Measurements from ENCODE around the gene GDF10.

The GDF10 gene

DNA sequence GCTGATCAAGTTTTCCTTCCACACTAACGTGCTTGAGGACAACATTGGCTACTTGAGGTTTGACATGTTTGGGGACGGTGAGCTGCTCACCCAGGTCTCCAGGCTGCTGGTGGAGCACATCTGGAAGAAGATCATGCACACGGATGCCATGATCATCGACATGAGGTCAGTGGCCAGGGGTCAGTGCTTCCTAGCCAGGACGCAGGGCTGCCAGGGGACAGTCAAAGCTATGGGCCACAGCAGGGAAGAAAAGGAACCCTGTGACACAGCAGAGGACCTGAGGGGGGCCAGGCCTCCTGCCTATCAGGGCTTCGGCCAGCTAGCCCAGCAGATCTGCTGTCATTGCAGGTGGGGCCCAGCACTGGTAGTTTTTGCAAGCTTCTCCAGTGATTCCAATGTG, 53.4 kb downstream of the GDF10 start:
- no peak for DNase-seq (ENCODE audit: low read depth)

DNA sequence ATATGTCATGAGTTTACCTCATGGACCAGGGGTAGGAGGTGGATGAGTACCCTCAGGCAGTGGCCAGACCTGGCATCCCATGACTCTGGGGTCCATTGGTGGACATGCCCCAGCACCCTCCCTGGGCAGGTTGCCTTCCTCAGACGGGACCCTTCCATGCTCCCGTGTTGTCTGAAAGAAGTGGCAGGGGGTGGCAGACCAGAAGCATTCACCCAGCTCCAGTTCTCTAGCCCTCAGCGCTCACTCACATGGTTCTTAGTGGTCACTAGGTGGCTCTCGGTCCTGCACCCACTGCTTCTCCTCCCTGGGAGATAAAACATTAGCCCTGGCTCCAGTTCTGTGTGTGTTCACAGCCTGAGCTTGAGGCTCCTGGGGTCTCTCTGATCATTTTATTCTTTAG, 54.2 kb downstream of the GDF10 start:
- DNase-seq (ENCODE audit: low read depth): no peak

DNA sequence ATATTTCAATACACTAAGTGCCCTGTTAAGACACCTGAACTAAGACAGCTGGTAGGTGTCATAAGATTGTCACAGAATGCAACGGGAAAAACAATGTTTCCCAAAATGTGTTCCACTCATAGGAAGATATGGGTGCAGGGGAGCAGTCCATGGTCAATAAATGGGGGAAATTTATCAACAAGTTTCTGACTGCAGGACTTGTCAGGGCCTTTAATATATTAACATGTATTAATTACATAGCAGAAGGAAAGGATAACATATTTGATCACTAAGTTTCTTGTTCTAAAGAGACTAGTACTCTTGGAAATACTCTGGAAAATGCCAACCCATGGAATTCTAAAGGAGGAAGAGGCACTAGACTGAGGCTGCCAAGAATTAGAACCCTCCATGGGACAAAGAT, 54.9 kb downstream of the GDF10 start:
- no peak for DNase-seq (ENCODE audit: low read depth)

DNA sequence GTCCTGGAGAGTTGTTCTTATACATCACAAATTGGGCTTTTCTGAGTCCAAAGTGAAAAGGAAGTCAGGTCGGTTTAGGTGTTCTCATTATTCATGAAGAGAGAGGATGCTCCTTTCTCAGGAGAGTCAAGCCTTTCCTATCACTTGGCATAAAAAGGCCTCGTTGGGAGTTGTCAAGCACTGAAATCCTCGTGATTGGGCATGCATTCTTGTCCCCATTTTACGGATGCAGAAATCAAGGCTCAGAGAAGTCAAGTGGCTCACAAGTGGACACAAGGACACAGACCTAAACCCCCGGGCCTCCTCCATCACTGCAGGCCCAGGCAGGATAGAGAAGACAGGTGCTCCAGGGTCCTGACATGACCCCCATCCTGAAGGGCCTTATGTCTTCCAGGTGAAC, 56.7 kb downstream of the GDF10 start:
- no peak for DNase-seq (ENCODE audit: low read depth)

DNA sequence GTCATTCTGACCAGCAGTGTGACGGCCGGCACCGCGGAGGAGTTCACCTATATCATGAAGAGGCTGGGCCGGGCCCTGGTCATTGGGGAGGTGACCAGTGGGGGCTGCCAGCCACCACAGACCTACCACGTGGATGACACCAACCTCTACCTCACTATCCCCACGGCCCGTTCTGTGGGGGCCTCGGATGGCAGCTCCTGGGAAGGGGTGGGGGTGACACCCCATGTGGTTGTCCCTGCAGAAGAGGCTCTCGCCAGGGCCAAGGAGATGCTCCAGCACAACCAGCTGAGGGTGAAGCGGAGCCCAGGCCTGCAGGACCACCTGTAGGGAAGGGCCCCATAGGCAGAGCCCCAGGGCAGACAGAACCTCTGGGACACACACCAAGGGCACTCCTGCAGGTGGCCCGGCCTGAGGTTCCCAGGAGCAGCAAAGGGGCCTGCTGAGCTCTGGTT, 57.2 kb downstream of the GDF10 start:
- DNase-seq (ENCODE audit: low read depth): no peak

DNA sequence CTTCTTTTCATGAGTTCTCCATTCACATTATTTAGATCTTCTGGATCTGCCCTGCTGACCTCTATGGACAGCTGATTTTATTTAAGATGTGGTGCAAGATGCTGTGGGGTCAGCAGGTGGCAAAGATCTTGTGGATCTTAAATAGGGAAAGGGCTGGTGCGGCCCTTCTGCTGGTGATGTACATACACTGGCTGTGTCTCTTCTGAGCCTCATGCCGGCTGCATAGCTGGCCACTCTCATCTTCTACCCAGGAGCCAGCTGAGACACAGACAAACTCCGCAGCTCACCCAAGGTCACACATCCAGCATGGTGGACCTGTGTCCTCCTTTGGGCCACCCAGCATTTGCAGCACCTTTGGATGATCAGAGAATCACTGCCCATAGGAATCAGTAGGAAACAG, 57.9 kb downstream of the GDF10 start:
- no peak for DNase-seq (ENCODE audit: low read depth)

DNA sequence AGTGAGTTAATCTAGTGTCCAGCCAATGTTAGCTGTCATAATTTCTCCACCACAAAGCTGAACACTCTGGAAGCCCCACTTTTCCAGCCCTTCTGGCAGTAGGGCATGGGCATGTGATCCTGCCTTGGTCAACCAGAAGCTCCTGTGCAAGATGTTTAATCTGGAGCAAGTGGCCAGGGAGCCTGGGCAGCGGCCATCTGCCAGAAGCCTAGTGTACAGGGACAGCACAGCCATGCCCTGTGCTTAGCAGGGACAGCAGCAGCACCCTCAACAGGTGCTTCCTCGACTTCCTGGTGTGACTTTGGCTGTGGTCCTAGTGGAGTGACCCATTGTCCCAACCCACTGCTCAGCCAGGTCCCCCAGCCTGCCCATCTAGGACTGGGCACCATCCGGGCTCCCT, 58.5 kb downstream of the GDF10 start:
- DNase-seq (ENCODE audit: low read depth): no peak

DNA sequence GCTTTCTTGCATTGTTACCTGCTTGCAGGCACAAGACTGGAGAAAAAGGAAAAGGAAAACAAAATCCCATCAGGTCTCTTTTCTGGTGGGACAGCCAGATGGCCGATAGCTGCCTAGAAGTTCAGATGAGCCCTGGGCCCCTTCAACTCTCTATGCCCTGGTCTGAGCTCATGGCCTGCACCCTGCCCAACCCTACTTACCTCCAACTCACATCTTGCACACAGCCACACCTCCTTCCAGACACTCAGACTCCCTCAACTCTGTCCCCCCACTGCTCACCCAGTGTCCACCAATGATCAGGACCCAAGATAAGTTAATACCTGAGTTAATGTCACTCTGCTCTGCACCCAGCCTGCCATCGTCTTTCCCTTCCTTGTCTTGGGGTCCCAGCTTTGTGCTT, 59.1 kb downstream of the GDF10 start:
- no peak for DNase-seq (ENCODE audit: low read depth)

DNA sequence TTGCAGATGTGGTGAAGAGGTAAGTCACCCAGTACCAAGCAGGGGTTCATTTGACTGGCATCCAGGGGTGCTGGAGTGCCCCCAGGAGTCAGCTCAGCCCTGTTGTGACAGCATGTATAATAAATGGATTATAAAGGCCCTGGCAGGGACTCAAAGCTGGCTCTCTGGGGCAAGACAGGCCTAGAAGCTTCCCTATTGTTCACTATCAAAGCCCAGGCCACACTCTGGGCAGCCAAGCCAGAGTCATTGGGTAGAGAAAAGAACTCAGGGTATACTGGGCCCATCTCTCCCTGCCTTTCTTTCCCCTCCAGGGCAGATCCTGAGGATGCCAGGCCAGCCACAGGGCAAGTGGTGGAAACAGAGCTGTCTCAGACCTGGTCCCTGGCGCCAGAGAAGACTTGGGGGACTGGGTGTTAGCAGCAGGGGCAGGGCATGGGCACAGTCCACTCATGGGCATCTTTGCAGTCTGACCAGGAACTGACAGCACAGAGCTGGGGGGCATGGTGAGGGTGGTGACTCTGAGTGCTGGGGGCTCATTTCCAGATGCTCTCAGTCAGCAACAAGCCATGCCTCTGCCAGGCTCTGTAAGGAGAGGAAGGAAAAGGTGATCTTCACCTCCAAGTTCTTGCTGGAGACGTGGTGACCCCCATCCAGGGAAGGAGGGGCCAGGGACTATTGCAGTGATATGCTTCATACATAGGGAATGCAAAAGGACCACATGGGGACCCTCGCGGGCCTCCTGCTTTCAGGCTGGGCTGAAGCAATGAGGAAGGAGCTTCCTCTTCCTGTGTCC, 59.8 kb downstream of the GDF10 start:
- no peak for DNase-seq (ENCODE audit: low read depth)

DNA sequence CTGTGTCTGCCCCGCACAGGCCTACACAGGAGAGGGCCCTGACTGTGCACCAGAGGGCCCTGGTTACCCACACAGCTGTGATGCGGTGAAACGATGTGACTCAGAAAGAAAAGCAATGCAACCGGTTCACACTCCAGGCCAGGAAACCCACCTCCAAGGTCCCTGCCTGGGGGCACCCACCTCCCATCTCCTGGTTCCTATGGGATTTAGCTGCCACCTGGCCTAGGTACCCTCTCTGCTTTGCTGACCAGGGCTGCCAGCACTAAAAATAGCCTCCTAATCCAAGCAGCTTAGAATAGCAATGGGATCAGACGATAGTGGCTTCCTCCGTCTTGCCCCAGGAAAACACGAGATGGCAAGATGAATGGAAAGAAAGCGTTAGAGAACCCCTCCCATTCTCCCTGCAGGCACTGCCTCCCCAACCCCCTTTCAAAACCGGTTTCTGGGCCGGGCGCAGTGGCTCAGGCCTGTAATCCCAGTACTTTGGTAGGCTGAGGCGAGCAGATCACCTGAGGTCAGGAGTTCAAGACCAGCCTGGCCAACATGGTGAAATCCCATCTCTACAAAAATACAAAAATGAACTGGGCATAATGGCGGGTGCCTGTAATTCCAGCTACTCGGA, 60.5 kb downstream of the GDF10 start:
- DNase-seq (ENCODE audit: low read depth): no peak

DNA sequence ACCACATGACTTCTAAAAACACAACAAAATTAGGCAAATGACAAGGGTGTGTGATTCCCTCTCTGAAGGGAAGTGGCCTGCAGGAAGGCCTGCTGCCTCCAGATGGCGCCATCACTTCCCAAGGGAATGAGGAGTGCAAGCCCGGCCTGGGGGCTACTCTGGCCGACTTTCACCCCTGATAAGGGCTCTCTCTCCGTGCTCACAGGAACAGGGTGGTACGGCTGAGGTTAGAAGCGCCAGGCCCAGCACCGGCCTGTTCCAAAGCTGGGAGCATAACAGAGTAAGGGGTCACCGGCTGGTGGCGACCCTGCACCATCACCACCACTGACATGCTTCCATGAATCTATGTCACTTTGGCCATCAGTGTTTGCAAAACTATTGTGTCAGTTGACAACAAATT, 61.3 kb downstream of the GDF10 start:
- no peak for DNase-seq (ENCODE audit: low read depth)

DNA sequence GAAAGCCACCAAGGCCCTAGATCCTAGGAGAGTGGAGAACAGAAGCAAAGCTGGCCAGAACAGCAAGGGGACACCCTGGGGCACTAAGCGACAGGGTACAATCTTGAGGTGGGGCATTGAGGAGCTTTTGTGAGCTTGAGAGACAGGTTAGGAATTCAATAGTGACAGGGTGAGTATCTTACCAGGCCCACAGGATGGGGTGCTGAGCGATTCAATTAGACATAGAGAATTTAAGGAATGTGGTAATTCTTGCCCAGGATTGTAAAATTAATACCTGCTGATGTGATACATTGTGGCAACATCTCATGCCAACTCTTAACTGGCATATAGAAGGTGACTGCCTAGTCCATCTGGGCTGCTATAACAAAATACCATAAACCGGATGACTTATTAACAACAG, 62.2 kb downstream of the GDF10 start:
- no peak for DNase-seq (ENCODE audit: low read depth)
